B cell (primary cell): ENCODE results near the gene CADPS. TPM values are rescaled to one million over a fixed set of nuclear protein-coding genes. Genes with fewer than 3 reads are reported as not detected.

Source experiments
- ATAC-seq: fragments of 200-7000 bp; cut with Tn5 transposase; one replicate; pipeline ENCODE4 v1.10.0; 2021; ENCODE audit warnings: low read depth, mild to moderate bottlenecking, moderate number of reproducible peaks, moderate library complexity
- CTCF ChIA-PET: fragments of 350-600 bp; sonication (Branson Sonifier 250); formaldehyde crosslinking; loops from one replicate; lab custom pipeline; 2021; ENCODE audit warnings: antibody characterized with exemption, inconsistent platforms; lab: Charles Lee
- POLR2A ChIA-PET: fragments of 350-600 bp; sonication (Branson Sonifier 250); formaldehyde crosslinking; loops from one replicate; lab custom pipeline; 2021; ENCODE audit warnings: antibody characterized with exemption; lab: Charles Lee
- DNase-seq: peaks from one replicate; pipeline ENCODE4 v3.0.0; 2013
- H2AFZ ChIP-seq: 2 replicates; pipeline ENCODE4 v1.6.1; 2012; ENCODE audit warnings: mild to moderate bottlenecking, low read depth, low read length; ENCODE audit not compliant: insufficient read depth, poor library complexity, severe bottlenecking
- H3K27ac ChIP-seq, 2 donors: 1 replicate in 1 of 2; 2 replicates in 1 of 2; pipeline ENCODE4 v1.5.1; 2012 to 2013; ENCODE audit warnings: low read length in 2 of 2, mild to moderate bottlenecking in 2 of 2, moderate library complexity in 1 of 2
- H3K27me3 ChIP-seq, 4 experiments: fragments of 200-600 bp in 1 of 4; sonication (generic) in 1 of 4; replicated peaks in 1 of 4; 1 replicate in 2 of 4; 2 replicates in 2 of 4; pipeline versions ENCODE4 v1.6.1 to v1.7.0; 2013 to 2016; ENCODE audit warnings: low read length in 3 of 4, mild to moderate bottlenecking in 2 of 4, mixed read lengths in 1 of 4, moderate library complexity in 1 of 4; ENCODE audit not compliant: insufficient read depth in 4 of 4, control insufficient read depth in 3 of 4; ENCODE audit errors: control extremely low read depth in 1 of 4
- H3K36me3 ChIP-seq, 2 experiments: replicated peaks in 1 of 2; 1 replicate in 1 of 2; 2 replicates in 1 of 2; pipeline versions ENCODE4 v1.6.1 to v1.7.1; 2013; ENCODE audit warnings: low read length in 1 of 2; ENCODE audit not compliant: insufficient read depth in 2 of 2, control insufficient read depth in 1 of 2; ENCODE audit errors: control extremely low read depth in 1 of 2, extremely low read depth in 1 of 2
- H3K4me1 ChIP-seq, 2 donors: fragments of 200-600 bp in 1 of 2; sonication (generic) in 1 of 2; 1 replicate in 1 of 2; 2 replicates in 1 of 2; pipeline versions ENCODE4 v1.5.1 to v1.6.1; 2013 to 2017; ENCODE audit warnings: low read length in 2 of 2; ENCODE audit not compliant: control insufficient read depth in 2 of 2, insufficient read depth in 2 of 2
- H3K4me2 ChIP-seq: replicated peaks from 2 replicates; pipeline ENCODE3; 2012; ENCODE audit warnings: mild to moderate bottlenecking, low read depth, low read length; ENCODE audit not compliant: poor library complexity, severe bottlenecking
- H3K4me3 ChIP-seq, 5 experiments: fragments of 200-600 bp in 1 of 5; sonication (generic) in 1 of 5; 1 replicate in 3 of 5; 2 replicates in 2 of 5; pipeline versions ENCODE4 v1.5.1 to v1.7.0; 2011 to 2016; ENCODE audit warnings: low read length in 4 of 5, mild to moderate bottlenecking in 4 of 5, low read depth in 2 of 5, control low read depth in 1 of 5, moderate library complexity in 1 of 5; ENCODE audit not compliant: insufficient read depth in 1 of 5; ENCODE audit errors: control extremely low read depth in 1 of 5, extremely low read depth in 1 of 5
- H3K79me2 ChIP-seq: fragments of 200-600 bp; sonication (generic); one replicate; pipeline ENCODE4 v1.6.0; 2016; ENCODE audit warnings: low read length; ENCODE audit not compliant: control insufficient read depth, insufficient read depth
- H3K9ac ChIP-seq: fragments of 200-600 bp; sonication (generic); 2 replicates; pipeline ENCODE4 v1.6.1; 2017; ENCODE audit warnings: mild to moderate bottlenecking, low read length, moderate library complexity
- H3K9me3 ChIP-seq, 3 donors: one replicate each; pipeline versions ENCODE4 v1.6.1 to v1.7.1; 2013; ENCODE audit warnings: low read length in 2 of 3; ENCODE audit not compliant: control insufficient read depth in 2 of 3, insufficient read depth in 1 of 3; ENCODE audit errors: control extremely low read depth in 1 of 3
- H4K20me1 ChIP-seq: 2 replicates; pipeline ENCODE4 v1.6.0; 2012; ENCODE audit warnings: mild to moderate bottlenecking, low read length; ENCODE audit not compliant: insufficient read depth, control insufficient read depth, poor library complexity, severe bottlenecking
- H3K27ac Mint-ChIP-seq: one replicate; pipeline ENCODE4 v1.8.0; 2021; ENCODE audit warnings: mixed read lengths
- H3K27me3 Mint-ChIP-seq: one replicate; pipeline ENCODE4 v1.8.0; 2021; ENCODE audit warnings: mixed read lengths
- H3K4me1 Mint-ChIP-seq: one replicate; pipeline ENCODE4 v1.8.0; 2021; ENCODE audit warnings: mixed read lengths
- H3K4me3 Mint-ChIP-seq: one replicate; pipeline ENCODE4 v1.8.0; 2021; ENCODE audit warnings: mixed read lengths
- H3K9me3 Mint-ChIP-seq: one replicate; pipeline ENCODE4 v1.8.0; 2022; ENCODE audit warnings: mixed read lengths; ENCODE audit not compliant: insufficient read depth
- CTCF ChIP-seq: fragments of 200-600 bp; IDR thresholded peaks from one replicate; pipeline ENCODE4 v1.8.0; 2022; ENCODE audit warnings: antibody characterized with exemption, mild to moderate bottlenecking
- EZH2 ChIP-seq: IDR thresholded peaks from 2 replicates; pipeline ENCODE4 v1.6.1; 2012; ENCODE audit warnings: borderline replicate concordance, low read depth, mild to moderate bottlenecking, moderate library complexity, low read length; ENCODE audit not compliant: insufficient read depth, poor library complexity, severe bottlenecking
- WGBS: methylation state at CpG from one replicate; pipeline ENCODE4 v1.1.5; 2013; ENCODE audit warnings: missing lambda C conversion rate; ENCODE audit not compliant: insufficient coverage; 5-methylcytosine and 5-hydroxymethylcytosine counted together
- intact Hi-C: fragments of 100-400 bp; cut with micrococcal nuclease; formaldehyde crosslinking; loops from one replicate; pipeline ENCODE4 v1.10.0; 2022
- polyA plus RNA-seq: library from polyadenylated mRNA; depleted of rRNA; stranded (reverse); fragments of >200 nt; gene quantifications from 2 replicates; pipeline ENCODE4 v1.2.3, GENCODE V29; 2012
- total RNA-seq, 2 donors: library from RNA; stranded (reverse); fragments of 120-200 nt in 1 of 2; gene quantifications; 1 replicate in 1 of 2; 2 replicates in 1 of 2; pipeline versions ENCODE4 v1.2.3 to v1.2.4, GENCODE V29; 2013 to 2022

The CADPS gene
- total and polyA plus RNA-seq, 2 donors (not counting 1 experiment from before 2014, with no cell fraction given), result 0.16 to 0.22 TPM

DNA sequence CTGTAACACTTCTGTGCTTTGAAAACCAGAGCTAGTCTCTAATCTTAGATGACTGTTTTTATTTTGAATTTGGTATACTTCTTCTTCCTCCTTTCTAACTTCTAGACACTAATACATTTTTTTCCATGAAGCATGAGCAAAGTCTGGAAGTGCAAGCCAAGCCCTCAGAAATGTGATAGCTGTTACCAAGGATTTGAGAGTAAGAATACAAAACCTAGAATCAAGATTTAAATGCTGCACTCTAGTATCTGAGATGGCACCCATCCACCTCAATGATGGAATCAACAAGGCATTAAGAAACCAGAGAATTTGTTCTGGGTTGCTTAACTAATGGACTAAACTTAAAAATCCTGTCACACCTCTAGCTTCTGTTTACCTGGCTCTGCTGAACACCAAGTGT lies 511.0 kb downstream of the CADPS start:
- Histone ChIP-seq H3K9me3 (peaks cover 0 to 17% (median 0%) of the 10 kb centered on the region in 3 donors), H3K4me2 (no peak overlapping the region), H3K9ac (no peak overlapping the region), H4K20me1 (no peaks in the 10 kb centered on the region), H3K27ac (no peak overlapping the region), H3K27me3 (peaks cover 0 to 28% (median 9%) of the 10 kb centered on the region in 4 experiments), H2AFZ (no peak overlapping the region), H3K4me3 (no peak overlapping the region), H3K36me3 (no peaks in the 10 kb centered on the region), H3K4me1 (no peaks in the 10 kb centered on the region), H3K79me2 (no peaks in the 10 kb centered on the region)
- TF ChIP-seq EZH2, result no peak
- no peak for TF ChIP-seq CTCF
- POLR2A ChIA-PET, result no interaction called here
- no peaks in the 10 kb centered on the region for H3K4me1 Mint-ChIP-seq
- H3K4me3 Mint-ChIP-seq, result no peak overlapping the region
- peaks cover 53% of the 10 kb centered on the region for H3K27me3 Mint-ChIP-seq
- intact Hi-C loops, result no loop called here
- no peak for ATAC-seq
- no peak overlapping the region for H3K27ac Mint-ChIP-seq
- DNase-seq, result no peak
- CTCF ChIA-PET, result no interaction called here
- H3K9me3 Mint-ChIP-seq, result peaks cover 10% of the 10 kb centered on the region

- H3K79me2 ChIP-seq, result no peaks in the 10 kb centered on the region
- no peak for TF ChIP-seq CTCF
- no peak for TF ChIP-seq EZH2
- 100% methylated on average over 3 of the region's 6 CpGs for WGBS
- DNase-seq (no peak), ATAC-seq (no peak)
- H3K9me3 ChIP-seq, result peaks cover 0 to 9% (median 0%) of the 10 kb centered on the region in 3 donors
- no peaks in the 10 kb centered on the region for H3K36me3 ChIP-seq
- H4K20me1 ChIP-seq, result no peaks in the 10 kb centered on the region
- peaks cover 0 to 20% (median 6%) of the 10 kb centered on the region in 4 experiments for H3K27me3 ChIP-seq
- H3K4me2 ChIP-seq, result no peak overlapping the region
- CTCF ChIA-PET, result no interaction called here
- no peak overlapping the region for H3K4me3 Mint-ChIP-seq
- no peak overlapping the region for H2AFZ ChIP-seq
- H3K9ac ChIP-seq, result no peak overlapping the region
- H3K27ac ChIP-seq, result no peak overlapping the region
- H3K27ac Mint-ChIP-seq, result no peak overlapping the region
- no peaks in the 10 kb centered on the region for H3K4me1 Mint-ChIP-seq
- H3K4me3 ChIP-seq, result no peak overlapping the region
- H3K4me1 ChIP-seq, result no peaks in the 10 kb centered on the region
- POLR2A ChIA-PET, result no interaction called here
- intact Hi-C loops, result no loop called here
- peaks cover 45% of the 10 kb centered on the region for H3K27me3 Mint-ChIP-seq
- peaks cover 10% of the 10 kb centered on the region for H3K9me3 Mint-ChIP-seq
These were observed 511.9 kb downstream of the CADPS start for GRCh38 chr3:62363275-62363674.
